Endothelial cell (in vitro differentiated cells): ENCODE data around the gene SUSD1. TPM values are rescaled to one million over a fixed set of nuclear protein-coding genes. Genes with fewer than 3 reads are reported as not detected.

ENCODE experiments used
- DNase-seq: peaks from one replicate; pipeline ENCODE4 v3.0.0; 2021; ENCODE audit warnings: low spot score
- H3K27ac Mint-ChIP-seq: one replicate; pipeline ENCODE4 v1.8.0; 2021; ENCODE audit warnings: mixed read lengths, inconsistent platforms; ENCODE audit not compliant: unreplicated experiment
- H3K27me3 Mint-ChIP-seq: one replicate; pipeline ENCODE4 v1.8.0; 2021; ENCODE audit warnings: mild to moderate bottlenecking, moderate library complexity, mixed read lengths, inconsistent platforms; ENCODE audit not compliant: unreplicated experiment
- H3K36me3 Mint-ChIP-seq: one replicate; pipeline ENCODE4 v1.8.0; 2021; ENCODE audit warnings: mild to moderate bottlenecking, low read depth, mixed read lengths, inconsistent platforms; ENCODE audit not compliant: unreplicated experiment
- H3K4me1 Mint-ChIP-seq: one replicate; pipeline ENCODE4 v1.8.0; 2021; ENCODE audit warnings: mild to moderate bottlenecking, mixed read lengths, inconsistent platforms; ENCODE audit not compliant: unreplicated experiment
- H3K4me3 Mint-ChIP-seq: one replicate; pipeline ENCODE4 v1.8.0; 2021; ENCODE audit warnings: mild to moderate bottlenecking, mixed read lengths, inconsistent platforms; ENCODE audit not compliant: unreplicated experiment
- H3K9me3 Mint-ChIP-seq: one replicate; pipeline ENCODE4 v1.8.0; 2021; ENCODE audit warnings: mixed read lengths, inconsistent platforms; ENCODE audit not compliant: unreplicated experiment
- total RNA-seq: library from RNA; stranded (reverse); fragmentation: NEBNext Ultra II Directional; extraction: Animal tissue kit (Norgen Biotek cat#: 25700); gene quantifications from one replicate; pipeline ENCODE4 v1.2.1, GENCODE V29; 2021; ENCODE audit not compliant: unreplicated experiment
- TF ChIP-seq, protein P1 (sequence below): fragments of 200-600 bp; sonication (generic); IDR thresholded peaks from one replicate; pipeline ENCODE4 v1.5.0; 2021; ENCODE audit warnings: antibody characterized with exemption; ENCODE audit not compliant: unreplicated experiment

Gene SUSD1
- total RNA-seq, 1 donor from 2014 or later = 5.7 TPM

DNA sequence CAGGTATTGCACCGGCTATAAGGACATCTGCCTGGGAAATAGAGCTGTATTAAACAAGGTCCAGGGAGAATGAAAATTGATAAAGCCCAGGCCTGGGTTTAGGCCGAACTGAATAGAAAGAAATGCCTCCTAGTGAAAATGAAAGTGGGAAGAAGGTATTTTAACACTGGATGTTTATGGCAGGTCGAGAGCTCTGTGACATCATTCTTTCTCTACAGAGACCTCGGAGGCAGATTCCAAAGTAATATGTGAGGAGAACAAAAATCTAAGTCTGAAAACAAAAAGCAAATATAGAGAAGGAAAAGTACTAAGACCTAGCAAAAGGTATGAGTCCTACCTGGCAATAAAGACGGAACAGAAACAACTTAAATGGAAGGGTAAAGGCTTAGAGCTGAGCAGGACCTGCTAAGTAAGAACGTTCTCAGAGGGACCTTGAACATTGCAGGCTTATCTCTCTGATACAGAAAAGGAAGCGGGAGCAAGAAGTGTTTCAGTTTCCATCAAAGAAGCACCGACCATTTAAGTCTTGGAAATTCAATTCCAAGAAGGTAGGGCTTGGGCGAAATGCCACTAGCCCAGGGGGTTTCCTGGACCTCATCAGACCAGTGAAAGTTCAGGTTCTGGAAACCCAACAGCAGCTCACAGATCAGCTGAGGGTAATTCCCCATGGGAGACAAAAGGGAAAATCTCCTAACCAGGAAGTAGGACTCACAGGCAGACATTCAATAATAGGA, 80.0 kb downstream of the SUSD1 start:
- H3K27me3 Mint-ChIP-seq = no peaks in the 10 kb centered on the region
- no peaks in the 10 kb centered on the region for H3K9me3 Mint-ChIP-seq
- TF ChIP-seq, protein P1, sequence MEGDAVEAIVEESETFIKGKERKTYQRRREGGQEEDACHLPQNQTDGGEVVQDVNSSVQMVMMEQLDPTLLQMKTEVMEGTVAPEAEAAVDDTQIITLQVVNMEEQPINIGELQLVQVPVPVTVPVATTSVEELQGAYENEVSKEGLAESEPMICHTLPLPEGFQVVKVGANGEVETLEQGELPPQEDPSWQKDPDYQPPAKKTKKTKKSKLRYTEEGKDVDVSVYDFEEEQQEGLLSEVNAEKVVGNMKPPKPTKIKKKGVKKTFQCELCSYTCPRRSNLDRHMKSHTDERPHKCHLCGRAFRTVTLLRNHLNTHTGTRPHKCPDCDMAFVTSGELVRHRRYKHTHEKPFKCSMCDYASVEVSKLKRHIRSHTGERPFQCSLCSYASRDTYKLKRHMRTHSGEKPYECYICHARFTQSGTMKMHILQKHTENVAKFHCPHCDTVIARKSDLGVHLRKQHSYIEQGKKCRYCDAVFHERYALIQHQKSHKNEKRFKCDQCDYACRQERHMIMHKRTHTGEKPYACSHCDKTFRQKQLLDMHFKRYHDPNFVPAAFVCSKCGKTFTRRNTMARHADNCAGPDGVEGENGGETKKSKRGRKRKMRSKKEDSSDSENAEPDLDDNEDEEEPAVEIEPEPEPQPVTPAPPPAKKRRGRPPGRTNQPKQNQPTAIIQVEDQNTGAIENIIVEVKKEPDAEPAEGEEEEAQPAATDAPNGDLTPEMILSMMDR = no peak
- no peak overlapping the region for H3K4me3 Mint-ChIP-seq
- DNase-seq = no peak
- no peak overlapping the region for H3K27ac Mint-ChIP-seq
- no peaks in the 10 kb centered on the region for H3K36me3 Mint-ChIP-seq
- peaks cover 3% of the 10 kb centered on the region for H3K4me1 Mint-ChIP-seq

DNA sequence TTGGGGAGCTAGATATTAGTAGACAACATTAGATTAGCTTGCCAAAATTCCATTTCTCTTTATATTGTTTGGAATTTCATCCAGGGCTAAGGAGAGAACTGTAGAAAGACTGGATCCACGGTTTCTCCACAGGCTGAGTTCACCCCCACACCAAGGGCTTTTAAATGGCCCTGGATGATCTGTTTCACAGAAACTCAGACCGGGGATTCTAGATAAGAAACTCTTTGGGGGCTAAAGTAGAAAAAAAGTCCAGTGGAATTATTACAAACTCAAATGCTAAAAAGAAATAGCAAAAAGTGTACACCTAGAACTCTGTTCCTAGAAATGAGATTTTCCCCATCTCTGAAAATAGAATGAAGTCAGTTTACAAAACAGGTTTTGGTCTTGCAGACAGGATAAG, 80.9 kb downstream of the SUSD1 start:
- no peaks in the 10 kb centered on the region for H3K27me3 Mint-ChIP-seq
- TF ChIP-seq, protein P1 = no peak
- H3K36me3 Mint-ChIP-seq = no peaks in the 10 kb centered on the region
- no peaks in the 10 kb centered on the region for H3K9me3 Mint-ChIP-seq
- peaks cover 3% of the 10 kb centered on the region for H3K4me1 Mint-ChIP-seq
- no peak overlapping the region for H3K27ac Mint-ChIP-seq
- no peak overlapping the region for H3K4me3 Mint-ChIP-seq
- no peak for DNase-seq

DNA sequence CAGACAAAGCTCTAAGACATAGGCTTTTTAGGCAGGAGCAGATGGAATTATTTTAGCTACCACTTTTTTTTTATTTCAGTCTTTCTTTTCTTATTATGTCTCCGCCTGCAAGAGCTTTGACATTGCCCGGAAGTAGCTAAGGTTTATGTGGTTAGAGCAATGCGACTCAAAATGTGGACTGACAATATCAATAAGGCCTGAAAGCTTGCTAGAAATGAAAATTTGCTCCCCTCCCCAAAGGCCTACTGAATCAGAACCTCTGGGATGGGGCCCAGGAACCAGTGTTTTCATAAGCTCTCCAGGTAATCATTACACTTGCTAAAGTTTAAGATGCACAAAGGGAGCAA, 81.3 kb downstream of the SUSD1 start:
- H3K4me3 Mint-ChIP-seq = no peak overlapping the region
- H3K27ac Mint-ChIP-seq = no peak overlapping the region
- H3K27me3 Mint-ChIP-seq = no peaks in the 10 kb centered on the region
- peaks cover 3% of the 10 kb centered on the region for H3K4me1 Mint-ChIP-seq
- no peaks in the 10 kb centered on the region for H3K36me3 Mint-ChIP-seq
- DNase-seq = no peak
- TF ChIP-seq, protein P1 = no peak
- H3K9me3 Mint-ChIP-seq = no peaks in the 10 kb centered on the region

DNA sequence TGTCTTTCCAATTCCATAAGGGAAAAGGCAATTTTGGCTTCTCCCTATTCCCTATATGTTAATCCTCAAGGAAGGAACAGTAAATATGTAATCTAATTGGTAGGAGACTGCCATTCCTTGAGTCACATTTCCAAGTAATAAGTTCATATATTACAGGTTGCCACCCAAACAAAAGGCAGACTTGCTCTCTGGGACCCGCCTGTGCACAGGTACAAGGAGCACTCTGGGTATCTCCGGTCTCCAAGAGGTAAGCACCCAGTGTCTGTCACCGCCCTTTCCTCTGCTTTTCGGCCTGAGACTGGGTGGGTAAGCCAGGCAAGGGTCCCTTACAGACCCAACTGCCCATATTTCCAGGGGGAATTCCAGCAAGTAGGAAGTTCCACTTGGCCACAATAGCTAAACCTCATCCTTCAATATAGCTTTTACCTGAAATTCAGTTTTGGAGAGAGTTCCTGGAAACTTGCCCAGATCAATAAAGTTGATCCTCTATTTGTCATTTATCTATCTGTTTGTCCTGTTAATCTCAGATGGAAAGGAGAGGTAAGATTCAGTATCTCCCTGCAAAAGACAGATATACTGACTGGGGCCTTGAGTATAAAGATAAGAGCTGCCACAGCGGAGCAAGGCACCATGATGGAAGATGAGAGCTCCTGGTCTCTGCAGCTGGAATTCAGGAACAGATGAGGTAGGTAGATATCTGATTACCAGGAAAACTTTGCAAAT, 81.8 kb downstream of the SUSD1 start:
- peaks cover 3% of the 10 kb centered on the region for H3K4me1 Mint-ChIP-seq
- H3K9me3 Mint-ChIP-seq = no peaks in the 10 kb centered on the region
- no peak for DNase-seq
- H3K27ac Mint-ChIP-seq = no peak overlapping the region
- H3K27me3 Mint-ChIP-seq = no peaks in the 10 kb centered on the region
- H3K36me3 Mint-ChIP-seq = no peaks in the 10 kb centered on the region
- H3K4me3 Mint-ChIP-seq = no peak overlapping the region
- TF ChIP-seq, protein P1 = no peak

DNA sequence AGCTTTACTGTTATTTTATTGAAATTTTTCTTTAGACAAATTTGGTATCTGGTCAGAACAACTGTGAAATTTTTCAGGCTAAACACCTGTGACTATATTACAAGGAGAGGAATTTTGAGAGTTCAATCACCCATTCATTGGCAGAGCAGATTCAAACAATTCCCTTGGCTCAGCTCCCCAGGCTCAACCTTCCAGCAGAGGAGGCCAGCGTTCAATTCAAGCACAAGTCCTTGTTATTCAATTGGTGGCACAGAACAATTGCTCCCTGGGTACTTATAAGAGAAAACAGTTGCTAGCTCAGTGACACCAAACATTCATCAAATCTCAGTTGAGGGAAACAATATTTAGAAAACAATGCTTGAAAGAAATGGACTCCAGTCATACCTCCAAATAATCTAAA, 83.3 kb downstream of the SUSD1 start:
- Mint-ChIP-seq H3K27me3 (no peaks in the 10 kb centered on the region), H3K4me1 (peaks cover 3% of the 10 kb centered on the region), H3K4me3 (no peak overlapping the region), H3K9me3 (no peaks in the 10 kb centered on the region), H3K27ac (no peak overlapping the region), H3K36me3 (no peaks in the 10 kb centered on the region)
- TF ChIP-seq, protein P1 = no peak
- DNase-seq = no peak
